ENCODE data around the gene SFRP5. TPM values are rescaled to one million over a fixed set of nuclear protein-coding genes. Genes with fewer than 3 reads are reported as not detected.

SFRP5 gene
- total RNA-seq, 1 experiment from 2014 or later = not detected

DNA sequence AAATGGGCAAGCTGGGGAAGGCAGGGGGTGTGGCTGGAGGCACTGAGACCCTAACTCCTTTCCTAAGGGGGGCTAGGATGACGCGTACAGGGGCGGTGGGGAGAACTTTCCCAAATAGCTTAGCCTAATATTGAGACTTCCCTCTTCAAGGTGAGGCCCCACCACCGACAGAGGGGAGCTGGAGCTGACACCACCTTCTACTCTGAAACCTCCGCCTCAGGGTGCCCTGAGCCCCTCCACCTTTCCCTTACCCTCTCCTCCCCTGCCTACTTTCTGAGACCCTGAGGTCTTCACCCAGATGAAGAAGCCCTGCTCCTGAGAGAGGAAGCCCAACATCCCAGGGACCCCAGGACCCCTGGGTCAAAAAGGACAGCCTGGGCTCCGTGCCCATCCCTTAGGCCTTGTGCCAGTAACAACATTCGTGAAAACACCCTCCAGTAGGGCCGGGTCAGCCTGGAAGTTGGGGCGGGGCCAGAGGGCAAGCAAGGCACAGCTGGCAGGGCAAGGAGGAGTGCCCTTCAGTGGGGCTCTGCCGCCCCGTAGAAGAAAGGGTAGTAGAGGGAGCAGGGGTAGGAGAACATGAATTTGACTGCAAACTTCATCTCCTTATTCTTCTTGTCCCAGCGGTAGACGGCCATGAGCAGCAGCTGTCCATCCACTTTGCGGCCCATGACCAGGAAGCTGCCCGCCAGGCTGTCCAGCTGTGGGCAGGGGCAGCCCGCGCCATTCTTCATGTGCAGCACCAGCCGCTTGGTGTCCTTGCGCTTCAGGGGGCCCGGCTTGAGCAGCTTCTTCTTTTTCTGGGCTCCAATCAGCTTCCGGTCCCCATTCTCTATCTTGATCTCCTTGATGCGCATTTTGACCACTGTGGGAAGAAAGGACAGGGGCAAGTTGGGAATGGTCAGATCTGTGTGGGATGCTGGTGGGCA lies 4.5 kb downstream of the SFRP5 start:
- CTCF ChIA-PET = interaction anchor here (1.1 kb wide), 1 partner anchor 260 kb away, joined by 3 read pairs; no protein-coding TSS in a partner anchor
- Histone ChIP-seq H3K27ac (ENCODE audit: low read depth, low read length) (no peak overlapping the region), H3K79me2 (ENCODE audit: insufficient read depth, low read length) (no peaks in the 10 kb centered on the region), H3K36me3 (ENCODE audit: control insufficient read depth in 1 of 2, insufficient read depth in 2 of 2, low read length in 2 of 2) (no peaks in the 10 kb centered on the region), H3K4me1 (ENCODE audit: control insufficient read depth in 1 of 2, insufficient read depth in 2 of 2, low read length in 2 of 2) (peaks cover 2 to 4% of the 10 kb centered on the region in 2 experiments; a peak in 3 of 4 replicates), H2AFZ (ENCODE audit: low read depth, low read length, poor library complexity, severe bottlenecking) (no peak overlapping the region), H3K9me2 (ENCODE audit: insufficient read depth) (no peaks in the 10 kb centered on the region), H3K9me3 (ENCODE audit: control insufficient read depth in 1 of 2, insufficient read depth in 1 of 2, low read depth in 1 of 2, low read length in 2 of 2) (no peaks in the 10 kb centered on the region), H3K27me3 (ENCODE audit: insufficient read depth, low read length) (no peaks in the 10 kb centered on the region), H3K4me3 (replicated peaks in 1 of 2; ENCODE audit: low read depth in 1 of 2, low read length in 2 of 2) (no peak overlapping the region), H4K20me1 (ENCODE audit: insufficient read depth) (no peaks in the 10 kb centered on the region), H3K4me2 (ENCODE audit: low read length) (no peak overlapping the region), H3K9ac (ENCODE audit: low read length) (no peak overlapping the region)
- DNase-seq (ENCODE audit: low read depth, low spot score) = no peak
- TF ChIP-seq, protein P1, sequence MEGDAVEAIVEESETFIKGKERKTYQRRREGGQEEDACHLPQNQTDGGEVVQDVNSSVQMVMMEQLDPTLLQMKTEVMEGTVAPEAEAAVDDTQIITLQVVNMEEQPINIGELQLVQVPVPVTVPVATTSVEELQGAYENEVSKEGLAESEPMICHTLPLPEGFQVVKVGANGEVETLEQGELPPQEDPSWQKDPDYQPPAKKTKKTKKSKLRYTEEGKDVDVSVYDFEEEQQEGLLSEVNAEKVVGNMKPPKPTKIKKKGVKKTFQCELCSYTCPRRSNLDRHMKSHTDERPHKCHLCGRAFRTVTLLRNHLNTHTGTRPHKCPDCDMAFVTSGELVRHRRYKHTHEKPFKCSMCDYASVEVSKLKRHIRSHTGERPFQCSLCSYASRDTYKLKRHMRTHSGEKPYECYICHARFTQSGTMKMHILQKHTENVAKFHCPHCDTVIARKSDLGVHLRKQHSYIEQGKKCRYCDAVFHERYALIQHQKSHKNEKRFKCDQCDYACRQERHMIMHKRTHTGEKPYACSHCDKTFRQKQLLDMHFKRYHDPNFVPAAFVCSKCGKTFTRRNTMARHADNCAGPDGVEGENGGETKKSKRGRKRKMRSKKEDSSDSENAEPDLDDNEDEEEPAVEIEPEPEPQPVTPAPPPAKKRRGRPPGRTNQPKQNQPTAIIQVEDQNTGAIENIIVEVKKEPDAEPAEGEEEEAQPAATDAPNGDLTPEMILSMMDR (IDR thresholded peaks at IDR 0.05 in 2 of 3, conservative IDR thresholded peaks at IDR 0.05 in 1 of 3; ENCODE audit: borderline replicate concordance in 1 of 3, insufficient read depth in 1 of 3, low read depth in 2 of 3, low read length in 2 of 3) = no peak
- no peak for TF ChIP-seq YY1 (IDR thresholded peaks at IDR 0.05; ENCODE audit: extremely low read depth, insufficient replicate concordance, low read depth, low read length)
- TF ChIP-seq ELF1 (IDR thresholded peaks at IDR 0.05; ENCODE audit: borderline replicate concordance, low read depth) = no peak
- TF ChIP-seq CEBPB (IDR thresholded peaks at IDR 0.05; ENCODE audit: low read depth) = no peak
- TF ChIP-seq, protein P2, sequence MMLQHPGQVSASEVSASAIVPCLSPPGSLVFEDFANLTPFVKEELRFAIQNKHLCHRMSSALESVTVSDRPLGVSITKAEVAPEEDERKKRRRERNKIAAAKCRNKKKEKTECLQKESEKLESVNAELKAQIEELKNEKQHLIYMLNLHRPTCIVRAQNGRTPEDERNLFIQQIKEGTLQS (IDR thresholded peaks at IDR 0.05) = no peak
- TF ChIP-seq ZFX (IDR thresholded peaks at IDR 0.05) = no peak
- no peak for TF ChIP-seq EGR1 (IDR thresholded peaks at IDR 0.05; ENCODE audit: low read depth)
- no peak for TF ChIP-seq FOSL1 (IDR thresholded peaks at IDR 0.05; ENCODE audit: low read depth)
- TF ChIP-seq SRF (IDR thresholded peaks at IDR 0.05; ENCODE audit: low read depth) = no peak
- TF ChIP-seq SIN3A (IDR thresholded peaks at IDR 0.05; ENCODE audit: low read depth) = no peak
- TF ChIP-seq RAD21 (IDR thresholded peaks at IDR 0.05; ENCODE audit: low read depth) = no peak
- TF ChIP-seq CBX3 (IDR thresholded peaks at IDR 0.05; ENCODE audit: low read depth) = no peak
- no peak for TF ChIP-seq JUND (IDR thresholded peaks at IDR 0.05)
- TF ChIP-seq, protein P3, sequence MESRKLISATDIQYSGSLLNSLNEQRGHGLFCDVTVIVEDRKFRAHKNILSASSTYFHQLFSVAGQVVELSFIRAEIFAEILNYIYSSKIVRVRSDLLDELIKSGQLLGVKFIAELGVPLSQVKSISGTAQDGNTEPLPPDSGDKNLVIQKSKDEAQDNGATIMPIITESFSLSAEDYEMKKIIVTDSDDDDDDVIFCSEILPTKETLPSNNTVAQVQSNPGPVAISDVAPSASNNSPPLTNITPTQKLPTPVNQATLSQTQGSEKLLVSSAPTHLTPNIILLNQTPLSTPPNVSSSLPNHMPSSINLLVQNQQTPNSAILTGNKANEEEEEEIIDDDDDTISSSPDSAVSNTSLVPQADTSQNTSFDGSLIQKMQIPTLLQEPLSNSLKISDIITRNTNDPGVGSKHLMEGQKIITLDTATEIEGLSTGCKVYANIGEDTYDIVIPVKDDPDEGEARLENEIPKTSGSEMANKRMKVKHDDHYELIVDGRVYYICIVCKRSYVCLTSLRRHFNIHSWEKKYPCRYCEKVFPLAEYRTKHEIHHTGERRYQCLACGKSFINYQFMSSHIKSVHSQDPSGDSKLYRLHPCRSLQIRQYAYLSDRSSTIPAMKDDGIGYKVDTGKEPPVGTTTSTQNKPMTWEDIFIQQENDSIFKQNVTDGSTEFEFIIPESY (IDR thresholded peaks at IDR 0.05; ENCODE audit: extremely low read depth, insufficient replicate concordance, low read length) = no peak
- RAD21 ChIA-PET (ENCODE audit: low non-redundant PET in 1 of 2, low total read pairs in 2 of 2, uncharacterized antibody in 2 of 2, unreplicated experiment in 2 of 2) = no interaction called here
- no TSS peak for BruUV-seq (replicated peaks)
- intact Hi-C loops (cut with micrococcal nuclease) = no loop called here
- POLR2A ChIA-PET = no interaction called here
- ATAC-seq = no peak

Measured in HCT116 (cell line).